HG02885 (cell line): Measurements from ENCODE around the gene CARNS1.
A peak's percentile ranks its signal among the peaks of the same experiment; 100 is the strongest.

ENCODE experiments used
- ATAC-seq: cut with Tn5 transposase; IDR thresholded peaks from one replicate; pipeline ENCODE4 v1.9.1; 2021; ENCODE audit warnings: mild to moderate bottlenecking; ENCODE audit not compliant: unreplicated experiment, poor library complexity

The CARNS1 gene

DNA sequence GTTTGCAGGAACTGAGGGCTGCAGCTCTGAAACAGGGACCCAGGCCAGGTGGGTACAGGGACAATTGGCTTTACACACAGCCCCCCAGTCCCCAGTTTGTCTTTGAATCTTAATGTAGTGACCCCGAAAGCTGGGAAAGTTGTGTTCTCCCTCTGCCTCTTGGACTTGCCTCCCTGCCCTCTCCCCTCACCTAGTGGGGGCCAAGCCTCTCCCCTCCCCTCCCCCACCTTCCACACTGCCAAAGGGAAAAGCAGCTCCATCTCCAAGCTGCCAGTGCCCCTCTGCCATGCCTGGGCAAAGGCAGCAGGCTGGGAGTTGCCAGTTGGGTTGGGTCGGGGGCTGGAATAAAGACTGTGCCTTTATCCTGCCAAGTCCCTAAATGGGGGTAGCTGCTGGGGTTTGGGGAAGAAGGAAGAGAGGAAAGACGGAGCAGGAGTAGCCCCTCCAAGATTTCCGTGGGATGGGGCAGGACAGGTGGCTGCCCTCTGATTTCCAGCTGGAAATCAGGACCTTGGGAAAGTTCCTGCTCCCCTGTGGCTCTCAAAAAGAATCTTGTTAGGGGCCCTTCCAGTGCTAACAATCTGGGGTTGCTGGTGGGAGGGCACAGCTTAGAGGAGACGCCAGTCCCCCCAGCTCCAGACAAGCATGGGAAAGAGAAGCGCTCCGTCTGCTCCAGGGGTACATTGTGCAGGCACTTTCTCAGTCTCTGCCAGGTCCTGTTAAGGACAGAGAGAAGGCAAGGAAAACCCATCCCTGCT lies 39.2 kb upstream of the CARNS1 start:
- ATAC-seq: no peak

DNA sequence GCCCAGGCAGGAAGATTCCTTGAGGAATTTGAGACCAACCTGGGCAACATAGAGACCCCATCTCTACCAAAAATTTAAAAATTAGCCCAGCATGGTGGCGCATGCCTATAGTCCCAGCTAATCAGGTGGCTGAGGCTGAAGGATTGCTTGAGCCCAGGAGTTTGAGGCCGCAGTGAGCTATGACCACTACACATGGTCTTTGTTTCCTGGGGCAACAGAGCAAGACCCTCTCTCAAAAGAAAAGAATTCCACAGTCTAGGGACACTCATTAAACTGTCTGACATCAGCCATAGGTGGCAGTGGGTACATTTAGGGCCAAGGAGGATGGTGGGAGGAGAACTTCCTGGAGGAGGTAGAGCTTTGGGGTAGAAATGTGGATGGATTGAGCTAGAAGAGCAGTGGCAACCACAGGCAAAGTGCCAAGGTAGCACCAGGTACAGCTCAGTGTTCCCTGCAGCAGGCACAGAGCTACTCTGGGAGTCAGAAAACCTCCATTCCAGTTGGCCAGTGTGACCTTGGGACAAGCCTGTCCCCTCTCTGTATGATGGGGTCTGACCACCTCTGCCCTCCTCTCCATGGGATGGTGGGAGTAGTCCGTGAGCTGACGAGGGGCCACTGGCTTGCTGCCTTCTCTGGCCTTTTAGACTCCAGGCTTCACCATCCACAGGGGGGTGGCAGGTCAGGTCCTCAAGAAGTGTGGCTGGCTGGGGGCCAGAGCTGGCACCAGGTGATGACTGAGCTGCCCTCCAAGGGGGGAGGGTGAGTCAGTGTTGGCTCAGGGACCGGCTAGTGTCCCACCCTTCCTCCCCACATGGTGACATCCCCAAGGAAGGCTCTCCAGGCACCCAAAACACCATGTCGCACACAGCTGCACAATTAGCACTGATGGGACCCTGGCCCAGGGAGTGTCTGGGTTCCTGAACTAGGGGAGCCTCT lies 38.3 kb upstream of the CARNS1 start:
- ATAC-seq: no peak

DNA sequence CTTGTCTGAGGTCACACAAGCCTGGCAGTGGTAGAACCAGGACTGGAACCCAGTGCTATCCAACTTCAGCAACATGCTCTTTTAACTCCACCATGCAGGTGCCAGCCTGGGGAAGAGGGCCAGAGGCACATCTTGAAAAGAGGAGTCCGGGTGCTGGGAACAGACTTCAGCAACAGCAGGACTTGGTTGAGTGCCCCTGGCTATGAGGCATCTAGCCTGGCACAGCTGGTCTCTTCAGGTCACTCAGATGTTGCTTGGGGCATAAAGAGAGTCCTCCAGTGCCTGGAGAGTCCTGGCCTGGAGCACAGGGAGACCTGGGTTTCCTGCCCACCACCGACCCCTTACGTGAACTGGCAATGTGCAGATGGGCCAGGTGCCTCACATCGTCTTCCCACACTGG lies 36.9 kb upstream of the CARNS1 start:
- no peak for ATAC-seq

DNA sequence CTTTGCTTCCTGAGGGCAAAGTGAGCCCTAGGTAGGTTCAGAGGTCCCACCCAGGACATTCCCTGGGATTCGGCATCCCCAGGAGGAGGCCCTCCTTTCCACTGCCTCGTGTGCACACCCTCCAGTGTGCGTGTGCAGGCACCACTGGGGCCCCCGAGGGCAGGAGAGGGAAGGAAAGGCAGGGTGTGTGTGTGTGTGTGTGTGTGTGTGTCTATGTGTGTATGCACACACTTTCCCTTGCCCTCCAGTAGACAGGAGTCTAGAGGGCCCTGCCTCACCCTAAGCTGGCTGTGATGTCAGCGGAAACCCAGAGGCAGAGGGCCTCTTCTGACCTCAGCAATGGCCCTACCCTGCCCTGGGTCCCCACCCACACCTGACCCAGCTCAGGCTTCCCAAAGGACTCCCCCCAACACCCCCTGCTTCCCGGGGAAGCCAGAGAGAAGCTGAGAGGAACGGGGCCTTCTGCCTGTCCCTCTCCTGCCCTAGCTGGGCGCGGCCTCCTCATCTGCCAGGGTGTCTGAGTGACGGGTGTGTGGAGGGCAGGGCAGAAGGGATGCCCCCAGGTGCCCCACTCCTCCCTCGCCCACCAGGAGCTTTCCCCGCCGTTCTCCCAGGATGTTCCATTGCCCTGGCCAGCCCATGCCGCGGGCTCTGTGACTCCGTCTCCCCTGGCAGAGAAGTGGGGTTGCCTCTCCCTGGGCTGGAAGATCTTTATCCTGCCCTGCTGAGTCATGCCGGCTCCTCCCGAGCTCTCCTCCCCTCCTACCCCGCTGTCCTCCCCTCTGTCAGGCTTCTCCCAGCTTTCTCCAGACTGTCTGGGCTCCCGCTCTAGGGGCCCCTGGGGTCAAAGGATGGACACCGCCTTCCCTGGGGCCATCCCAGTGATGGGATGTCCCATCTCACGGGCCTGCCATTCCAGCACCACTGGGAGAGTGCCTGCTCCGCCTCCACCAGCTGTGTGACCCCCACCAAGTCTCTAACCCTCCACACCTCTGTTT lies 36.1 kb upstream of the CARNS1 start:
- ATAC-seq: no peak

DNA sequence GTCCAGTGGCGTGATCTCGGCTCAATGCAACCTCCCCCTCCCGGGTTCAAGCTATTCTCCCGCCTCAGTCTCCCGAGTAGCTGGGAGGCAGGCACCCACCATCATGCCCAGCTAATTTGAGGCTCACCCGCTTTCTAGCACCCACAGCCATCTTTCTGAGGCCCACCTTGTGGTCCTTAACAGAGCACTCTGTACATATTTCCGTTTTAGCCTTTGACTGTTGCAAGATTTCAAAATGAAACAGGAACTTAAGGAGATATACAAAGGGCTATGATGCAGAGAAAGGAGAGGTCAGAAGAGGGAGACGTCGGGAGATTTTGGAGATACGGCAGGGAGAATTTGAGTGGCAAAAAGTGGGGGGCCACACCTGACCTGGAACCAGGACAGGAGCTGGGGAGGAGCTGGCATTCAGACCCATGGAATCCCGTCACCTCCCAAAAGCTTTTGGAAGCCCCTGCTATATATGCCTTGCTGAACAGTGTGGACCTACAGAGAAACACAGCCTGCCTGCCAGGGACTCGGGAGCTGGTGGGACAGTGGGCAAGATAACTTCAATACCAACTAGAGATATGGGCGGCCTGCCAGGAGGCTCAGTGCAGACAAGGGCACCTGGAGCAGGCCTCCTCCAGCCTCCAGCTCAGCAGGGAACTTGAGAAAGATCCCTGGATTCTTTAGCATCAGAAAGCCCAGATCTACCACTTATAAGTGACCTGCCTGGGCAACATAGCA lies 34.1 kb upstream of the CARNS1 start:
- ATAC-seq: no peak

DNA sequence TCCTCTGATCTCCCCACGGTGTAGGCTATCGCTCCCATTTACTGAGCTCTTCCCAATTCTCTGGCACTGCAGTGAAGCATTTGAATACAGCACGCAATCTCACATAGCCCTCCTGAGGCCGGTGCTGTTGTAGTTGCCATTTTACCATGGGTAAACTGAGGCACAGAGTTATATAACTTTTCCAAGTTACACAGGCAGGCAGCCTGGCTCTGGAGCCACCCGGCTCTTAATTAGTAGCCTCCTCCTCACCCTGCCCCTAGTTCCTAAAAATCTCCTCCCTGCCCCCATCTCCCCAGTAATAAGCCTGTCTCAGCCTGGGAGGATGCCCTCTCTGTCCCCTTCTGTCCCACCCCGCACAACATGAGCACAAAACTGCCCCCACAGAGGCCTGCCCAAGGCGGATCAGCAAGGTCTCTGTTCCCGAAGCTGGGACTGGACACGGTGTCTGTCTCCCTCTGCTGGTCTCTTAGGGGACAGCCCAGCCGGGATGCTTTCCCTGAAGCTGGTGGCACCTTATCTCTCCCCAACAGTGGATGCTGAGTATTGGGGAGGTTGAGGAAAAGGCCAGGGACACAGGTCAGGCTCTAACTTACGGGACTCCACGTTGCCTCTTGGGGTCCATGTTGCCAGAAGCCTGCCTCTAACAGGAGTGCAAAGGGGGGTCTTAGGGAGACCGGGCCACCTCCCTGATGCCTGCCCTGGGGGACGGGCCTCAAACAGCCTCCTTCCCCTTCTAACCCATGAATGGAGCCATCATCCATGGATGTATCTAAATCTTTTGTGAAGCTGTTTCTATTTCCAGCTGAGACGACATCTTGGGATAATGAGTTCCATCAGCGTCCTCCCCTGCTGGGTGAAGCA lies 33.0 kb upstream of the CARNS1 start:
- ATAC-seq: no peak

DNA sequence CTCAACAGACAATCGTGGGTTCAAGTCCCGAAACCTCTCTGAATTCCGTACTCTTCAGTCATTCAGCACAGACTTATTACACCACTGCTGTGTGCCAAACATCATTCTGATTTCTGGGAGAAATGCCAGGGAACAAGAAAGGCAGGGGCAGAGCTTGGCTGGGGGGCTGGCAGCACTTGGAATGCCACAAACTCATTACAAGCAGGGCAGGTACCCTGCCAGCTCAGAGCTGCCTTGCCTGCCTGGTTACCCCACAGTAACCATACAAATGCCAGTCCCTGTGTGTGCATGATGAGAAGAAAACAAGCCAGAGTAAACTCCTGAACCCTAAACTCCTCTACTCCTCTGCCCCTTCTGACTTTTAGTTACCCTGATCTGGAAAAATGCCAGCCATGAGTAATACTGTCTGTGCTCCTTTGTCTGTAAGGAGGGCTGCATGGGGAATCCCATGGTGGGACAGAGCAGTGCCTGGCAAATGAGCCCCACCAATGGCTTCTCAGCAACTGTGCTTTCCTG lies 30.6 kb upstream of the CARNS1 start:
- no peak for ATAC-seq

DNA sequence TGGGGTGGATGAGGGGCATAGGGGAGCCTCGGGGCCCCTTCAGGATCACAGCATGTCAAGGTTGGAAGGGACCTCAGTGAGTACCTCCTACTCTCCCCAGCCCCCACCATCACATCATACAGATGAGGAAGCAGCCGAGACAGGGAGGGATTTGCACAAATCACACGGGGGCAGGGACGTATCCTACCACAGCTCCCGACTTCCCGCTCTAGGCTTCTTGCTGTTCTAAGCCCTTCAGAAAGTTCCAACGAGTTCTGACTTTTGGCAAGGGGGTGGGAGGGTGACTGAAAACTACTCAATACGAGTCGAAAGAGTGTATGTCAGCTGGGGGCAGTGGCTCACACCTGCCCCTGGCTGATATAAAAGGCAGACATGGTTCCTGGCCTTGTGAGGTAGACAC lies 28.4 kb upstream of the CARNS1 start:
- ATAC-seq: no peak

DNA sequence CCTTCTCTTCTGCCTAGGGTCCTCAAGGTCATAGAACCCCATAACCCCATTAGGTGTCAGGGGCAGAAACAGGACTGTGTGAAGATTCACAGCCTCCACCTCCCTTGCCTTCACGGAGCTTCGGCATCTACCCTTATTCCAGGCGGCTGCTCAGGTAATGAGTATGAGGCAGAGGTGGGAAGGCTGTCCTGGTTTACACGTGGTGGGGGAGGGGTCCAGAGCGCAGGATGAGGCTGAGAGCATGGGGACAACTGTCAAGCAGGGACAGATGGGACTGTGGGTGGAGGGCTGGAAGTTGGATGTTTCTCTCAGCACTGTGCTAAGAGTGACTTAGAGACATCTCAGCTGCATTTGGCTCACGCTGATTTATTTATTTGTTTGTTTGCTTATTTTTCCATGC lies 28.0 kb upstream of the CARNS1 start:
- no peak for ATAC-seq

DNA sequence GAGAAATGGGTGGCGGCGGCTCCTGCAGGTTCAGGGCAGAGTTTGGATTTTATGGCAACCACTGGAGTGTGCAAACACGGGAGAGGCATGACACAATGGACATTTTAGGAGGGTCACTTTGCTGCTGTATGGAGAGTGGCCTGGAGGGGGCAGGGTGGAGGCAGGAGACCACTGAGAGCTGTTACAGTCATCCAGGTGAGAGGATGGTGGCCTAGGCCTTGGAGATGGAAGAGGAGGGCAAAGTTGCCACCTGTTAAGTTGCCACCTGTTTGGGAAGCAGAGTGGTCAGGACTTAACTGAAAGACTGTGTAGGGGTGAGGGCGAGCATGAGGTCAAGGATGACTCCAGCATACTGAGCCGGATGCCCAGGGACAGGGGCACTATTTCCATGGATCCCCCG lies 26.0 kb upstream of the CARNS1 start:
- ATAC-seq: no peak

DNA sequence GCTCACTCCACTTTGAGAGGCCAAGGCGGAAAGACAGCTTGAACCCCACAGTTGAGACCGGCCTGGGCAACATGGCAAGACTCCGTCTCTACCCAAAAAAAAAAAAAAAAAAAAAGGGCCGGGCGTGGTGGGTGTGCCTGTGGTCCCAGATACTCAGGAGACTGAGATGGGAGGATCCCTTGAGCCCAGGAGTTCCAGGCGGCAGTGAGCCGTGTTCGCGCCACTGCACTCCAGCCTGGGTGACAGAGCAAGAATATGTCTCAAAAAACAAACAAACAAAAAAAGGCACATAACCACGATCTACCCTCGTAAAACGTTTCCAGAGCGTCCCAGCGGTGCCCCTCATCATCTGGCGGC lies 24.6 kb upstream of the CARNS1 start:
- no peak for ATAC-seq

DNA sequence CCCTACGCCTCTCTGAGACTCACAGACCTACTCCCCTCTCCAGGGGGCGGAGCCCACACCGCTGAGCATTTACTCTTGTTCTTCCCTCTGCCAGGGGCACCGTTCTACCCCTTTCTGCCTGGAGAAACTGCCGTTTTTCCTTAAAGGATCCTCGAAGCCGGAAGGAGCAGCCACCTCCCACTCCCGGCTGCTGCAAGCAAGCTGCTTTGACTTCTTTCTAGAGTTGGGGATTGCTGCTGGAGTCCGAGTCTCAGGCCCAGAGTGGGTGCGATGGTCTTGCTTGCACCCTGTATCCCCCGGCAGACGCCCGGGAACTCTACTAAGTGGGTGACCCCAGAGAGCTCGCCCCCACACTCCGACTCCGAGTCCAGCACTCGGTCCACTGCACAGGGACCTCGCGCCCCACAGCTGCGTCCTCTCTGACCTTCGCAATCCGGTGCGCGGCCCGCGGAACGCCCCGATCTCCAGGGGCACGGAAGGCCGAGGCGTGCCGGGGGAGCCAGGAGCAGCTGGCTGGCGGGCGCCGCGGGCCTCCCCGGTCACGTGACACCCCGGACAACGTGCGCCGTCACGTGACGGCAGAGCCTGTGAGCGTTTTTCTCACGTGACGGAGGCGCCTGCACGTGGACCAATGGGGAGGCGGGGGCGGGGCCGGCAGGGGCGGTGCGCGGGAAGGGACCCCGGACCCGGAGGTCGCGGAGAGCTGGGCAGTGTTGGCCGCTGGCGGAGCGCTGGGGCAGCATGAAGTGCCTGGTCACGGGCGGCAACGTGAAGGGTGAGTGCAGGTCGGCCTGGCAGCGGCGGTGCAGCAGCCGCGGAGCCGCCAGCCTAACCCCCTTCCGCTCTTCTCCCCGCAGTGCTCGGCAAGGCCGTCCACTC lies 23.9 kb upstream of the CARNS1 start, which contains the start of gene RAD9A:
TSS of gene RAD9A (plus strand) at position 683 of the 879 bp plus-strand sequence. CDS start at position 742, 59 bp downstream.
- ATAC-seq: peak; percentile 79

DNA sequence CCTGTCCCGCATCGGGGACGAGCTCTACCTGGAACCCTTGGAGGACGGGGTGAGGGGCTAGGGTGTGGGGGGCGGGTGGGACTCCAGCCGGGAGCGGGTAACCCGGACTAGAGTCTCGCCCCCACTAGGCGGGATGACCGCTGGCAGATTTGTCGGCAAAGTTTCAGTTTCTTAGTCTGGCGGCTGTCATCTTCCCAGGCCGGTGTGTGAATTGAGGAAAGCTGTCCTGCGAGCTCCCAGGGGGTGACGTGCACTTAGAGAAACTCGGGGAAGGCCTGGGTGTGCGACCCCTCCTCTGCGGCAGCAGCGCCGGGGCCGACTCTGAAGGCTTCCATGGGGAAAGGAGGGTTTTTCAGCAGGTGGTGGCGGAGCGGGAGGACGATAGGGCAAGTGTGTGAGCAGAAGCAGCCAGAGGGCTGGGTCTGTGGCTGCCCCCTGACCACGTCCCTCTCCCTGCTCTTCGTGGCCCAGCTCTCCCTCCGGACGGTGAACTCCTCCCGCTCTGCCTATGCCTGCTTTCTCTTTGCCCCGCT lies 23.2 kb upstream of the CARNS1 start:
- ATAC-seq: no peak

DNA sequence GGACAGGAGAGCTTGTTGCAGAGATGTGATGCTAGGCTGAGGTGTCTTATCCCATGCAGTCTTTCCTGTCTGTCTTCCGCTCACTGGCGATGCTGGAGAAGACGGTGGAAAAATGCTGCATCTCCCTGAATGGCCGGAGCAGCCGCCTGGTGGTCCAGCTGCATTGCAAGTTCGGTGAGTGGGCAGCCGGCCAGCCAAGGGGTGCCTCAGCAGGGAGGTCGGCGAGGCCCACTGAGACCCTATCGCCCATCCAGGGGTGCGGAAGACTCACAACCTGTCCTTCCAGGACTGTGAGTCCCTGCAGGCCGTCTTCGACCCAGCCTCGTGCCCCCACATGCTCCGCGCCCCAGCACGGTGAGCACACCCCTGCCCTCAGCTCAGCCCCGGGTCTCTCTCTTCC lies 22.0 kb upstream of the CARNS1 start:
- ATAC-seq: no peak

DNA sequence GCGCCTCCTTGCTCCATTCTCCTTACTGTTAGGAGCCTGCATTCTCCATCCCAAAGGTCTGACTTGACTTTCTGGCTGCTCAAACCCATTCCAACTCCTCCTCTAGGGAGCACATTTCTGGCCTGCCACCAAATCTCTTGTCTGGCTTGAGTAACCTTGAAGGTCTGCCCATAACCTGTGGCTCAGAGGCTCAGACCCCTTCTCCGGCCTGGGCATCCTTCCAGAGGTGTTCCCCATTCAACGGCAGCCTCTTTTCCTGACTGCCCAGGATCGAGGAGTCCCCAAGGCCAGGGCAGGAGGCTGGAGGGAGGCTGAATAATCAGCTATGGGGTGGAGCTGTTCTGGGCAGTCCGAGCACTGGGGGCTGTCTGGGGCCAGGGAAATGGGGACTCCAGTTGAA lies 21.5 kb upstream of the CARNS1 start:
- no peak for ATAC-seq

DNA sequence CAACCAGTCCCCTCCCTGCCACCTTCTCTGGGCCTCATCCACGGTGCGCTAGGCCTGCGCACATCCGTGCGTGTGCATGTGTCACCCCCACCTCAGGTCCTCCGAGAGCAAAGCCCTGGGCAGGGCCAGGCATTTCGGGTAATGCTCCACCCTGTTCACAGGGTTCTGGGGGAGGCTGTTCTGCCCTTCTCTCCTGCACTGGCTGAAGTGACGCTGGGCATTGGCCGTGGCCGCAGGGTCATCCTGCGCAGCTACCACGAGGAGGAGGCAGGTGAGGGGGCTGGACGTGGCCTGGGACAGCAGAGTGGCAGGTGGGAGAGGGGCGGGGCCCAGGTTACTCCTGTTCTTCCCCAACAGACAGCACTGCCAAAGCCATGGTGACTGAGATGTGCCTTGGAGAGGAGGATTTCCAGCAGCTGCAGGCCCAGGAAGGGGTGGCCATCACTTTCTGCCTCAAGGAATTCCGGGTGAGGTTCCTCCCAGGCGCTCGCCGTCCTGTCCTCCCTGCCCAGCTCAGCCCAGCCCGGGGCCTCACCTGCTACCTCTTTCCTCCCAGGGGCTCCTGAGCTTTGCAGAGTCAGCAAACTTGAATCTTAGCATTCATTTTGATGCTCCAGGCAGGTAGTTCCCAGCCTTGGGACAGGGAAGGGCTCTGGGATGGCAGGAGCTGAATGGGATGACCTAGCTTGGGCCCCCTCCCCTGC lies 19.8 kb upstream of the CARNS1 start:
- no peak for ATAC-seq

DNA sequence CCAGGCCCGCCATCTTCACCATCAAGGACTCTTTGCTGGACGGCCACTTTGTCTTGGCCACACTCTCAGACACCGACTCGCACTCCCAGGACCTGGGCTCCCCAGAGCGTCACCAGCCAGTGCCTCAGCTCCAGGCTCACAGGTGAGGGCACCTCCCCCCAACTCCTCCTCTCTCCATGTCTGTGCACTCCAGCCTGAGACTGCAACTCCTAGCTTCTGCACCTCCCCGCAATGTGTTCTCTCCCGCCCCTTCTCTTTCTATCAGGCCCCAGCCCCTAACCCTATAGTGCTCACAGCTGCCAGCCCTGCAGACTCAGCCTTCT lies 19.3 kb upstream of the CARNS1 start:
- no peak for ATAC-seq
